ENCODE results near the gene SVIL. TPM values are rescaled to one million over a fixed set of nuclear protein-coding genes. Genes with fewer than 3 reads are reported as not detected.
"Not testable (repeated sequence)": the region's sequence is repeated elsewhere in the genome, so short reads cannot be mapped to it uniquely, and the experiment has no call there.

Gene SVIL
- polyA plus RNA-seq, 3 donors: 5.7 to 34.6 (median 16.2) TPM

DNA sequence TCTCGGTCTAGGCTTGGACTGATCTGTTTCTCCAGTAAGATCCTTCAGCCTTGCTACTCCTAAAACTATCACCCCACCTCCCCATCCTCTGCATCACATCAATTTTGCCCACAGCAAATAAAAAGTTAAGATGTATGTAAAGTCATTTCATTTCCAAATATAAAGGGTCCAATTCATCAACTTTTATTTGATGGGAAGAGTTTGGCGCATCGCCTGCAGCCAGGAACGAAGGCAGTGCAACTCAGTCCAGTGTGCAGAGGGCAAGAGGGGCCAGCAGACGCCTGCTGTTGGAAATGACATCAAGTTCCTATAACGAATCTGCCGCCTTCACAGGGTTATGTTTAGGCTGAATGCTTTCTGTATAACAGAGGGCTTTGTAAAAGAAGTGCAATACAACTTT lies 97.0 kb downstream of the SVIL start:
- H3K27ac ChIP-seq (ENCODE audit: low read depth, low read length): no peak overlapping the region
- WGBS, 3 donors: 82 to 85% (median 84%) methylated on average over 7 of the region's 7 CpGs

DNA sequence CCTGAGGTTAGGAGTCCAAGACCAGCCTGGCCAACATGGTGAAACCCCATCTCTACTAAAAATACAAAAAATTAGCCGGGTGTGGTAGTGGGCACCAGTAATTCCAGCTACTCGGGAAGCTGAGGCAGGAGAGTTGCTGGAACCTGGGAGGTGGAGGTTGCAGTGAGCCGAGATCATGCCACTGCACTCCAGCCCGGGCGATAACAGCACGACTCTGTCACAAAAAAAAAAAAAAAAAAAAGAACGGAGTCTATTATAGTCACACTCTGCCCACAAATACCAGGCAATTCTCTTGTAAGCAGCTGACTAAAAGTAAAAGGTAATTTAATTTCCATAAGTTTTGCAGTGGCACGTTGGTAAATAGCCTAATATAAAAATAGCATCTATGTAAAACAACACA lies 98.1 kb downstream of the SVIL start:
- H3K27ac ChIP-seq (ENCODE audit: low read depth, low read length): not testable (repeated sequence)
- 69 to 95% (median 87%) methylated on average over 8 of the region's 8 CpGs for WGBS, 3 donors

DNA sequence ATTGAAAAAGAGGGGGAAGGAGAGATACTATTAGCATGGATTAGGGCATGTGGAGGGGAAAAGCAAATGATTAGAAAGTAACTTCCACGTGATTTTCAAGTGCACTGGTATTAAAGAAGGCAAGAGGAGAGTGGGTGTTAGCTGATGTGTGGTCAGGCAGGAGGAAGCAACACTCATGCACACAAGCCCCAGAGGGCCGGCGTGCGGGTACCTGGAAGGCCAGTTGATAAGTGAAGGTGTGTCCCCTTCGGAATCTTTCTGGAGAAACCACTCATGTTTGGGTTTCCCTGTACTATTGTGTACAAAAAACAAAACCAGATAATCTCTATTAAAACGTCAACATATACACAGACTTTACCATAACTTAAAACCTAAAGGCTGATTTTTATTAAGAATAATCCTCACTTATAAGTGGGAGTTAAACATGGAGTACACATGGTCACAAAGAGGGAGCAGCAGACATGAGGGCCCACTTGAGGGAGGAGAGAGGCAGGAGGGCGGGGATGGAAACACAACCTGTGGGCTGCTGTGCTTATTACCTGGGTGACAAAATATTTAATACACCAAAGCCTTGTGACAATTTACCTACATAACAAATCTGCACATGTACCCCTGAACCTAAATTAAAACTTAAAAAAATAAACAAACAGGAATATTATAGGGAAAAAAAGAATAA lies 98.9 kb downstream of the SVIL start:
- H3K27ac ChIP-seq (ENCODE audit: low read depth, low read length): no peak overlapping the region
- WGBS, 3 donors: 27 to 83% (median 77%) methylated on average over 7 of the region's 7 CpGs

DNA sequence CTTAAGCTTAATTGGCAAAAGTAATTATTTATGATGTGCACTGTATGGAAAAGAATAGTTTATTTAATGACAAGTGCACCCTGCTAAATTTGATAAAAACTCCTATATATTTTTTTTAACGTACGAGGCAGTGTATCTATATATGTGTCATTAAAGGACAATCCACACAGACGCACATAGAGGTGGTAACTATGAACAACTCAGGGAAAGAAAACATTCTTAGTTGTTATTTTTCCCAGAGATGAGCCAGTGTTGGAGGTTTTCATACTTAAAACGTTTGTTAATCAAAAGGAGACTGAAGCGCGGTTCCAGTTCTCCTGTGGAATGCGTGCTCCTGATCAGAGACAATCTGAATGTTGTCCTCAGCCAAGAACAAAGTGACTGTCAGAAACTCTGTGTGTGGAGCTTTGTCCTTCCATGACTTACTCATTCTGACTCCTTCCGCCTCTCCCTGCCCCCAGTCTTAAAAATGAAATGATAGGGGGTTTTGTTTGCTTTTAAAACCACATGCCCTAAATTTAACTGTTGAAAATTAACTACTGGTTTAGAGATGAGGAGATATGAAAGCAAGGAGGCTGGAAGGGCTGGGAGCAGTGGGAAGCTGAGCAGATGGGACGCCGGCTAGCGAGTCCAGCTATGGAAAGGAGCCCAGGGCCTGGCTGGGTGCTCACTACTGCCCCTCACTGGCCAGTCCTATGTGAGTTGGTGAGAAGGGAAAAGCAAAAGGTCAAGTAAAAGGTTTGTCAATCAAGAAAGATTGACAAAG lies 99.6 kb downstream of the SVIL start:
- H3K27ac ChIP-seq (ENCODE audit: low read depth, low read length): no peak overlapping the region
- WGBS, 3 donors: 23 to 69% (median 63%) methylated on average over 11 of the region's 11 CpGs

GRCh38 chr10:29534590-29534989 lies 100.2 kb downstream of the SVIL start:
- H3K27ac ChIP-seq (ENCODE audit: low read depth, low read length): no peak overlapping the region
- WGBS, 3 donors: 31 to 93% (median 76%) methylated on average over 2 of the region's 2 CpGs

DNA sequence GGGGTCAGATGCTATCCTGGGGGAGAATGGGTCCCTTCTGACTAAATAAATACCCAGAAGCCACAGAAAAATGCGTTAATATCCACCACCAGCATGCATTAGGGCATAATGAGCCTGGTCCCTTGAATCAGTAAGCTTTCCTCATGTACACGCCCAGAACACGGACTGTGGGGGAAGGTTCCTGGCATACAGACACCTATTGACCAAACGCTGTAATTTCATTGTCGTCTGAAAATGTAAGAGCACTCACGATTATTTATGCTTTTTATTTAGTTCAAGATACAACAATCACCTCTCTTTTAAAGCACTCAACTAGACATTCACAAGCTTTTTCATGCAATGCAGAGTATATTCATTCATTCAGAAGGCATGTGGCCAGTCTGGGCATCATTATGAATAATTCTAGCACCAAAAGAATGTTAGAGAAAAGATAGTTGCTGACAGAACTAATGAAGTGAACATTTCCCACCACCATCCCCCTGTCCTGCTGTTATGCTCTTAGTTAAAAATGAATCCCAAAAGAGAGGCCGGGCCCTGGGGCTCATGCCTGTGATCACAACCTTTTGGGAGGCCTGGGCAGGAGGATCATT lies 101.0 kb downstream of the SVIL start:
- no peak overlapping the region for H3K27ac ChIP-seq (ENCODE audit: low read depth, low read length)
- WGBS, 3 donors: 40 to 84% (median 78%) methylated on average over 7 of the region's 7 CpGs

DNA sequence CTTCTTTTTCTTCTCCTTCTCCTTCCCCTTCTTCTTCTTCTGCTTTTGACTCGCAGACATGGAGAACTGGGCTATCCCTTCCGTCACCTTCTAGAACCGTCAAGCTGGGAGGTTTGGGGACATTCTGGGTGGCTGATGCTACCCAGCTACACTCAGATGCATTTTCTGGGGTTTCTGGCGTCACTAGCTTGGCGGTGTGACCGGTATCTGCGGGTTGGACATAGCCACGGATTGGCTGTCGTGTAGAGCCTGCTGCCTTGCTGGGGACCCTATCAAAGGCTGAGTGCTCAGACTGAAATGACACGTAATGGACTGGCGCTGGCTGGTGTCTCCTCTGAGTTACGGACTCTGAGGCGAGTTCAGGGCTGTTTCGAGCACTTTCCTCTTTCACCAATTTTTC lies 101.7 kb downstream of the SVIL start:
- H3K27ac ChIP-seq (ENCODE audit: low read depth, low read length): no peak overlapping the region
- WGBS, 3 donors: 84 to 92% (median 91%) methylated on average over 14 of the region's 14 CpGs

GRCh38 chr10:29532256-29532878 lies 102.4 kb downstream of the SVIL start:
- no peak overlapping the region for H3K27ac ChIP-seq (ENCODE audit: low read depth, low read length)
- 95 to 97% (median 97%) methylated on average over 19 of the region's 19 CpGs for WGBS, 3 donors

DNA sequence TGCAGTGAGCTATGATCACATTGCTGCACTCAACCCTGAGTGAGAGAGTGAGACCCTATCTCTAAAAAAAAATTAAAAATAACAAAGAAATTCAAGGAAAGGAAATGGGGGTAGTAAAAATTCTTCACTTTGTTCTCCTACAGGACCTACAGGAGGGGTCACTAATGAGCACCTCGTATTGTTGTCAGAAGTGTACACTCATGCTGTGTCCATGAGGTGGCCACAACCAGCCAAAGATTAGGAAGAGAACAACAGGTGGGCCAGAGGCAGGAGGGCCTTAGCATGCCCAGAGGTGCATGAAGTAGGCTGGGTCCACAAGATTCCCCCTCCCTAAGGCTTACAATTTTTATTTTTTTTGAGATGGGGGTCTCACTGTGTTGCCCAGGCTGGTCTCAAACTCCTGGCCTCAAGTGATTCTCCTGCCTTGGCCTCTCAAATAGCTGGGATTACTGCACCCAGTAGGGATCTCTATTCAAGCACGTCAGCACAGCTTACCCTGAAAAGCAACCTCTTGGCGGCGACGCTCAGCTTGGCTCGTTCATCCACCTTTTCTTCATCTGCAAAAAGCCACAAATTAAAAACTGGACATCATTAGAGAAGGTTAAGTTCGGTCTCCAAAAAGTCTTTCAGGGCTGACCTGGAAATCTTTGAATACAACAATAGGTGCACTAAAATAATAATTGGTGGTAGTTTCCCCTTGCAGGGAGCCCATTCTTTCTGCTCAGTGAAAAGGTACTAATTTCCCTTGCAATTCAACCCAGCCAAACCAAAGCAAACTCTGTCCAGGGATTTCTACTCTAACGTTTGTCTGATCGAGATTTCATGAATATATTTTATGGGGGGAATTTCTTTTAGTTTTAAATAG lies 104.4 kb downstream of the SVIL start:
- H3K27ac ChIP-seq (ENCODE audit: low read depth, low read length): no peak overlapping the region
- WGBS, 3 donors: 88 to 89% (median 88%) methylated on average over 9 of the region's 9 CpGs

- no peak overlapping the region for H3K27ac ChIP-seq (ENCODE audit: low read depth, low read length)
- 71 to 90% (median 80%) methylated on average over 6 of the region's 6 CpGs for WGBS, 3 donors
These were observed 105.6 kb downstream of the SVIL start for GRCh38 chr10:29529146-29529545.

DNA sequence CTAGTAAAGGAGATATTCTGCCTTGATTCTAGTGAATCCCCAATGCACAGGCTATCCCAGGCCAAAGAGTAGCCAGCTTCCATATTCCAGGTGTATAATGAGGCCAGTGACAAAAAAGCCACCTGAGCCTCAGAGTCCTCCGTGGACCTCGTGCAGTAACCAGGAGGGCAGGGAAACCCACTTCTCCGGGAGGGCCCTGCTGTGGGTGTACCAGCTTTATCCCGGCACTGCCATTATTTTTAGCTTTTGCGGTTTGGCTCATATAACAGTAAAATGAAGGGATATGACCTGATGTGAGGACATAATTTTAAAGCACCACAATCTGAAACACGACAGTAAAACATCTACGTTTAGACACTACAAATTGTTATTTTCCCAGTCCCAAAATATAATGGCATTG lies 109.0 kb downstream of the SVIL start:
- H3K27ac ChIP-seq (ENCODE audit: low read depth, low read length): no peak overlapping the region

DNA sequence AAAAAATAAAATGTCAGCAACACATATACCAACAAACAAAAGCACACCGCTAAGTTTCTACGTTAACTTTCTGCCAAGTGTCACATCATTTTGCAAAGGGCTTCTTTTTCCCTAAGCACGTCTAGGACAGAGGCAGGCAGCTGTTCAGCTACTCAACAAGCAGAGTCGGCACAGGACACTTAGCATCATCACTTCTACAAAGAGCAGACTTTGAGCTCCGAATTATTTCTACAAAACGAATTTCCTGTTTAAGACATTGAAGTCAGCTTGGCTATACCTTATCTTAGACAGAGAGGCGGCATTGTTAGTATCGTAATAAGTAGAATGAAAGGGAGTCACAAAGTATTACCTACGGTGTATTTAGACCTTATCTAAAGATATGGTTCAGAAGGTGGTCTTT lies 110.1 kb downstream of the SVIL start:
- H3K27ac ChIP-seq (ENCODE audit: low read depth, low read length): no peak overlapping the region
- 86 to 89% (median 86%) methylated on average over 9 of the region's 9 CpGs for WGBS, 3 donors

More for the DNA sequence above, 109.0 kb downstream of the SVIL start:
- 90 to 95% (median 94%) methylated on average over 7 of the region's 7 CpGs for WGBS, 3 donors

GRCh38 chr10:29524294-29524693 lies 110.5 kb downstream of the SVIL start:
- H3K27ac ChIP-seq (ENCODE audit: low read depth, low read length): no peak overlapping the region
- WGBS, 3 donors: 81 to 95% (median 88%) methylated on average over 7 of the region's 7 CpGs

GRCh38 chr10:29522918-29523317 lies 111.9 kb downstream of the SVIL start:
- WGBS, 3 donors: 68 to 86% (median 80%) methylated on average over 4 of the region's 4 CpGs
- H3K27ac ChIP-seq (ENCODE audit: low read depth, low read length): no peak overlapping the region

DNA sequence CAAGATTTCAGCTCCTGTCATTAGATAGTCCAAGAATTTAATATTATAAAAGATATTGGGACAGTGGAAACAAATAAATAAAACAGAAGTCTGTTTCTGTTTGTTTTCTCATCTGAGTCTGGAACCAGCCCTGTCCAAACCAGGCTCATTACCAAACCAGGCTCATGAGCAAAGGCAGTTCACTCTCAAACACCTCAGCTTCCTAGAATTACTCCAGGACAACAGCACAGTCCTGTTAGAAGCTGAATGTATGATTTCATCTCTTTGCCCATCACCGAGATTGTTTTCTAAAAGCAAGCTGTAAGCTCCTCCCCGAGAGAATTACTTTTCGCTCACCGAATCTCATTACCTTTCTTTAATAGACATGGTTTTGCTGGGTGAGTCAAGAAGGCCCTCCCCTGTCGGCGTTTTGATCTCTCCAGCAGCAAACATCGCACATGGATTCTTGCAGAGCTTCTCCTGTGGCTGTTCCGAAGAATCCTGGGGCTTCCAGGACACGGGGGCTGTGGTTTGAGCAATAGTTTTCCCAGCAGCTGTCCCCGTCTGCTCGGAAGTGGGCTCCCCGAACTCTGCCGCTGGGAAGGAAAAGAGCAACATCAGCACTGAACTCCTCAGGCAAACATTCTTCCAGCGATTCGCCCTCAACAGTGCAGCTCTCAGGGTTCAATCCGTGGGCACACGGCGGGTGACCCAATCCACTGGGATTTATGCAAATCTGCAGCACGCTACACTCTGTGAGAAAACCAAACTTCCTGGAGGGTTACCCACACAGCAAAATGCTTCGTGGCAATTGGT lies 112.5 kb downstream of the SVIL start:
- 64 to 77% (median 76%) methylated on average over 20 of the region's 20 CpGs for WGBS, 3 donors
- no peak overlapping the region for H3K27ac ChIP-seq (ENCODE audit: low read depth, low read length)

DNA sequence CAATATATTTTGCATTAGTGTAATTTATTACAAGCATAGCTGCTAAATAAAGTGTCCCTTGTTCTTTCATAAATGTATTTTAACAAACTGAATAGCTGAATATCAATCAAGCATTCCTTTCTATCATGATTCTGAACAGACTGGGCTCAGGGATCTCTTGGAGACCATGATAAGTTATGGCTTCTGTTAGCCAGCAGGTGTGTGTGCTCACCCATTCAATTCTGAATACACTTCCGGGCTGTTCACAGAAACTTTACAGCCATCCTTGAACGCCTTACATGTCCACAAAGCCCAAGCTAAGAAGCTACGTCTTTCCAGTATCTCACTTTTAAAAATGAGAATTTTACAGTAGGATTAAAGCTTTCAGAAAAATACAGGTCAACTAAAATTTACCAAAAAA lies 115.1 kb downstream of the SVIL start:
- H3K27ac ChIP-seq (ENCODE audit: low read depth, low read length): no peak overlapping the region
- 79 to 92% (median 91%) methylated on average over 3 of the region's 3 CpGs for WGBS, 3 donors

DNA sequence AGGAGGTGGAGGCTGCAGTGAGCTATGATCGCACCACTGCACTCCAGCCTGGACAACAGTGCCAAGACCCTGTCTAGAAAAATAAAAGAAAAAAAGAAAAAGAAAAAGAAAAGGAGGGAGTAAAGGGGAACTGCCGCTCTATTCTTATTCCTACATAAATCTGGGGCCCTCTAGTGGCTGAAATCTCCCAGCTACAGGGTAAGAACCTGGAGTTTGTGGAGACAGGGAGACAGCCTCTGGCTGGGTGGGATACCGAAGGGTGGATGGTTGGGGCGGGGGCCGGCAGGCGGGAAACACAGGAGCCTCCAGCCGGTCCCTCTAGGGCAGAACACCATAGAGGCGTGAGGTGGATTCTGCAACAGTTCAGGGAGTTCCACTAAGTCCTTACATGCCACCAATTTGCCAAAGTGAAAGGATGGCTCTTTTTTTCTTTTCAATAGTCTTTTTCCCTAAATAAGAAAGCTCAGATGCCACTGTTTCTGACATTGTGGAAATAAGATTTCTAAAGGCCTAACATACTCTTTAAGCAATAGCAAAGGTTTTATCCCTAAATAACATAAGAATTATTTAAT lies 117.3 kb downstream of the SVIL start:
- no peak overlapping the region for H3K27ac ChIP-seq (ENCODE audit: low read depth, low read length)
- WGBS, 3 donors: 82 to 91% (median 84%) methylated on average over 8 of the region's 8 CpGs
